K562 (cell line): Measurements from ENCODE around the gene PLD5. TPM values are rescaled to one million over a fixed set of nuclear protein-coding genes. Genes with fewer than 3 reads are reported as not detected.

Experiments
- ATAC-seq: fragments of 200-7000 bp; cut with Tn5 transposase; 3 replicates; pipeline ENCODE4 v1.9.1; 2020; ENCODE audit warnings: moderate library complexity
- BruUV-seq: library from RNA; stranded (reverse); fragments of 400-500 nt; replicated peaks from 2 replicates; lab custom pipeline; 2021; lab: Mats Ljungman, UMichigan
- CTCF ChIA-PET: fragments of 300-600 bp; formaldehyde crosslinking; extraction: SDS; loops from one replicate; lab custom pipeline; 2021; ENCODE audit warnings: low intra/inter-chr PET ratio; lab: Yijun Ruan, JAX
- POLR2A ChIA-PET: fragments of 300-600, 350-650 bp; sonication (Branson Sonifier 250); formaldehyde crosslinking; extraction: SDS; loops from one replicate; lab custom pipeline; 2021; ENCODE audit warnings: antibody characterized with exemption, inconsistent platforms; lab: Yijun Ruan, JAX
- DNase-seq, 4 experiments: peaks; one replicate each; pipeline versions ENCODE4 v3.0.0 to v3.0.0-alpha.2; 2011 to 2018; ENCODE audit warnings: low spot score in 3 of 4, mixed read lengths in 3 of 4; ENCODE audit errors: extremely low read depth in 1 of 4
- FAIRE-seq: peaks from 2 replicates; lab custom pipeline; 2011; peaks lifted over from hg19 to GRCh38; lab: Jason Lieb, UNC
- H2AFZ ChIP-seq: 2 replicates; pipeline ENCODE4 v1.6.0; 2011; ENCODE audit warnings: low read depth, low read length, control low read depth, inconsistent platforms
- H3K27ac ChIP-seq: fragments of 200-600 bp; 3 replicates; pipeline ENCODE4 v1.8.0; 2011; ENCODE audit warnings: low read depth, mild to moderate bottlenecking, control low read depth, inconsistent platforms, low read length, moderate library complexity, mixed read lengths; ENCODE audit errors: extremely low read depth
- H3K27me3 ChIP-seq, 2 experiments: fragments of 300-600 bp in 1 of 2; 2 replicates in 1 of 2; 3 replicates in 1 of 2; pipeline versions ENCODE4 v1.6.0 to v1.8.0; 2011; ENCODE audit warnings: inconsistent platforms in 2 of 2, low read length in 2 of 2, mild to moderate bottlenecking in 1 of 2, mixed read lengths in 1 of 2, moderate library complexity in 1 of 2; ENCODE audit not compliant: control insufficient read depth in 2 of 2, insufficient read depth in 2 of 2
- H3K36me3 ChIP-seq: fragments of 300-600 bp; 3 replicates; pipeline ENCODE4 v1.8.0; 2011; ENCODE audit warnings: mild to moderate bottlenecking, low read length, inconsistent platforms; ENCODE audit not compliant: control insufficient read depth, insufficient read depth
- H3K4me1 ChIP-seq, 2 experiments: fragments of 200-600 bp in 1 of 2; replicated peaks in 1 of 2; 2 replicates in 1 of 2; 3 replicates in 1 of 2; pipeline versions ENCODE4 v1.5.1 to v1.8.0; 2011; ENCODE audit warnings: inconsistent platforms in 2 of 2, low read length in 2 of 2, mild to moderate bottlenecking in 1 of 2, mixed read lengths in 1 of 2, moderate library complexity in 1 of 2; ENCODE audit not compliant: control insufficient read depth in 2 of 2, insufficient read depth in 2 of 2
- H3K4me2 ChIP-seq: 2 replicates; pipeline ENCODE4 v1.6.1; 2011; ENCODE audit warnings: low read length, control low read depth, inconsistent platforms, mixed read lengths; ENCODE audit not compliant: insufficient read depth
- H3K4me3 ChIP-seq: fragments of 200-600 bp; sonication (generic), shearing (Covaris generic); 2 replicates; pipeline ENCODE4 v1.5.1; 2016; ENCODE audit warnings: control low read depth, inconsistent platforms
- H3K79me2 ChIP-seq: fragments of 200-600 bp; 3 replicates; pipeline ENCODE4 v1.8.0; 2011; ENCODE audit warnings: low read length, inconsistent platforms; ENCODE audit not compliant: control insufficient read depth, insufficient read depth
- H3K9ac ChIP-seq, 2 experiments: 2 replicates each; pipeline versions ENCODE4 v1.6.0 to v1.6.1; 2011; ENCODE audit warnings: low read depth in 2 of 2, low read length in 2 of 2, control low read depth in 1 of 2, inconsistent platforms in 1 of 2, mild to moderate bottlenecking in 1 of 2, mixed read lengths in 1 of 2; ENCODE audit not compliant: insufficient read depth in 1 of 2
- H3K9me1 ChIP-seq: one replicate; pipeline ENCODE4 v1.6.0; 2011; ENCODE audit warnings: inconsistent platforms, mild to moderate bottlenecking, low read length, moderate library complexity; ENCODE audit not compliant: control insufficient read depth, insufficient read depth
- H3K9me3 ChIP-seq: replicated peaks from 2 replicates; pipeline ENCODE4 v1.5.1; 2011; ENCODE audit warnings: low read depth, low read length, inconsistent platforms; ENCODE audit not compliant: control insufficient read depth, insufficient read depth
- H4K20me1 ChIP-seq: replicated peaks from 2 replicates; pipeline ENCODE4 v1.6.1; 2011; ENCODE audit warnings: low read length, inconsistent platforms, mixed read lengths; ENCODE audit not compliant: control insufficient read depth, insufficient read depth
- ARID2 ChIP-seq: fragments of 450-650 bp; IDR thresholded peaks from 2 replicates; pipeline ENCODE4 v1.6.1; 2017; ENCODE audit warnings: antibody characterized with exemption, mild to moderate bottlenecking
- DNMT1 ChIP-seq: fragments of 450-650 bp; IDR thresholded peaks from 2 replicates; pipeline ENCODE4 v1.6.1; 2016; ENCODE audit warnings: antibody characterized with exemption, mild to moderate bottlenecking
- FOXK1 ChIP-seq: sonication (generic); formaldehyde crosslinking; IDR thresholded peaks from 2 replicates; pipeline ENCODE4 v1.8.0; 2022; ENCODE audit warnings: missing genetic modification reagents, mild to moderate bottlenecking, borderline replicate concordance
- HDAC2 ChIP-seq: fragments of 450-650 bp; IDR thresholded peaks from 2 replicates; pipeline ENCODE4 v1.6.1; 2016; ENCODE audit warnings: mild to moderate bottlenecking
- JUND ChIP-seq, 2 experiments: IDR thresholded peaks; 2 replicates in 1 of 2; 3 replicates in 1 of 2; pipeline ENCODE4 v1.6.1; 2011; ENCODE audit warnings: borderline replicate concordance in 2 of 2, low read depth in 2 of 2, low read length in 2 of 2, improper control_type of control experiment in 1 of 2, missing biosample characterization in 1 of 2, missing genetic modification characterization in 1 of 2, missing genetic modification reagents in 1 of 2
- MAFK ChIP-seq: IDR thresholded peaks from 2 replicates; pipeline ENCODE4 v1.6.1; 2011; ENCODE audit warnings: low read length, improper control_type of control experiment
- PHTF2 ChIP-seq: fragments of 250-450 bp; sonication (Bioruptor Pico); IDR thresholded peaks from 2 replicates; pipeline ENCODE4 v1.5.0; 2021; ENCODE audit warnings: mild to moderate bottlenecking
- SAFB ChIP-seq: fragments of 200-400 bp; formaldehyde crosslinking; IDR thresholded peaks from 2 replicates; pipeline ENCODE4 v1.6.1; 2017; ENCODE audit warnings: low read depth, low read length, borderline replicate concordance
- STAT5A ChIP-seq: IDR thresholded peaks from 2 replicates; pipeline ENCODE4 v1.6.1; 2012; ENCODE audit warnings: low read length, inconsistent platforms, borderline replicate concordance
- TAF1 ChIP-seq: IDR thresholded peaks from 2 replicates; pipeline ENCODE4 v1.6.1; 2011; ENCODE audit warnings: mild to moderate bottlenecking, low read length, moderate library complexity; ENCODE audit not compliant: insufficient read depth, control insufficient read depth, severe bottlenecking; ENCODE audit errors: extremely low read depth
- ZNF311 ChIP-seq: fragments of 250-450 bp; sonication (Bioruptor Pico); IDR thresholded peaks from 2 replicates; pipeline ENCODE4 v1.4.0; 2020; ENCODE audit warnings: mild to moderate bottlenecking, moderate library complexity
- ZNF398 ChIP-seq: fragments of 250-450 bp; sonication (Bioruptor Pico); IDR thresholded peaks from 2 replicates; pipeline ENCODE4 v1.8.0; 2021; ENCODE audit warnings: moderate library complexity, mild to moderate bottlenecking, inconsistent platforms
- ZNF780A ChIP-seq: fragments of 250-450 bp; sonication (Bioruptor Pico); IDR thresholded peaks from 2 replicates; pipeline ENCODE4 v1.5.0; 2021; ENCODE audit warnings: mild to moderate bottlenecking
- WGBS: fragments of 100-300 bp; shearing (Covaris generic); methylation state at CpG from one replicate; pipeline ENCODE4 v1.1.6; 2016; ENCODE audit warnings: low coverage, mixed read lengths; ENCODE audit not compliant: insufficient coverage; ENCODE audit errors: missing lambda C conversion rate; 5-methylcytosine and 5-hydroxymethylcytosine counted together
- in situ Hi-C: fragments of 300-500 bp; cut with MboI; formaldehyde crosslinking; loops from 4 replicates; pipeline ENCODE4 v1.15.0; 2018; ENCODE audit warnings: inconsistent platforms, mixed read lengths
- intact Hi-C: fragments of 100-400 bp; cut with micrococcal nuclease; formaldehyde crosslinking; loops from 2 replicates; pipeline ENCODE4 v1.14.2; 2022
- polyA plus RNA-seq, 8 experiments: library from polyadenylated mRNA; depleted of rRNA in 4 of 8; stranded (reverse) in 5 of 8; unstranded in 3 of 8; fragments of >200 nt; fragmentation: Nextera tagmentation in 2 of 8; fragmentation: Illumina TruSeq in 1 of 8; extraction: Ambion mirVana in 2 of 8; extraction: Trizol in 1 of 8; gene quantifications; 2 replicates each; pipeline versions ENCODE4 v1.2.1 to v1.2.3, GENCODE V29; 2011 to 2014; ENCODE audit warnings: inconsistent platforms in 1 of 8, missing spikeins in 1 of 8
- total RNA-seq, 7 experiments: library from RNA; depleted of rRNA in 6 of 7; stranded (reverse); fragments of >200 nt in 6 of 7; fragmentation: Illumina TruSeq in 2 of 7; extraction: Trizol in 2 of 7; gene quantifications; 2 replicates each; pipeline versions ENCODE4 v1.2.1 to v1.2.3, GENCODE V29; 2011 to 2021; ENCODE audit warnings: low replicate concordance in 1 of 7
- TF ChIP-seq, protein P1 (sequence below): IDR thresholded peaks from 2 replicates; pipeline ENCODE4 v1.6.1; 2012; ENCODE audit warnings: low read depth, low read length, improper control_type of control experiment, borderline replicate concordance

The PLD5 gene
- total and polyA plus RNA-seq, 9 of the 15 experiments (the other 6 are each of a cell fraction or from before 2014, with no cell fraction given), result not detected

- no peak for DNase-seq
- H3K4me3 ChIP-seq, result no peak overlapping the region
- H3K36me3 ChIP-seq, result no peaks in the 10 kb centered on the region
- no peaks in the 10 kb centered on the region for H3K79me2 ChIP-seq
- no peak overlapping the region for H2AFZ ChIP-seq
- WGBS, result 1% methylated on average over 8 of the region's 8 CpGs
- H3K27me3 ChIP-seq, result no peaks in the 10 kb centered on the region
- ChIA-PET CTCF (no interaction called here), POLR2A (interaction anchor here (0.7 kb wide), 1 partner anchor 42 kb away, joined by 3 read pairs; no protein-coding TSS in a partner anchor)
- FAIRE-seq, result no peak
- TF ChIP-seq ZNF780A (CRISPR knock-in tag) (no peak), ZNF398 (CRISPR knock-in tag) (no peak), SAFB (no peak), ARID2 (no peak), FOXK1 (no peak), PHTF2 (no peak), HDAC2 (no peak), DNMT1 (no peak), TAF1 (no peak), MAFK (no peak), JUND (IDR thresholded peaks at IDR 0.05; ENCODE audit: borderline replicate concordance, low read depth, low read length) (no peak), JUND (tag; IDR thresholded peaks at IDR 0.05; ENCODE audit: borderline replicate concordance, low read depth, low read length) (no peak), STAT5A (no peak), ZNF311 (CRISPR knock-in tag) (no peak)
- TF ChIP-seq, protein P1, sequence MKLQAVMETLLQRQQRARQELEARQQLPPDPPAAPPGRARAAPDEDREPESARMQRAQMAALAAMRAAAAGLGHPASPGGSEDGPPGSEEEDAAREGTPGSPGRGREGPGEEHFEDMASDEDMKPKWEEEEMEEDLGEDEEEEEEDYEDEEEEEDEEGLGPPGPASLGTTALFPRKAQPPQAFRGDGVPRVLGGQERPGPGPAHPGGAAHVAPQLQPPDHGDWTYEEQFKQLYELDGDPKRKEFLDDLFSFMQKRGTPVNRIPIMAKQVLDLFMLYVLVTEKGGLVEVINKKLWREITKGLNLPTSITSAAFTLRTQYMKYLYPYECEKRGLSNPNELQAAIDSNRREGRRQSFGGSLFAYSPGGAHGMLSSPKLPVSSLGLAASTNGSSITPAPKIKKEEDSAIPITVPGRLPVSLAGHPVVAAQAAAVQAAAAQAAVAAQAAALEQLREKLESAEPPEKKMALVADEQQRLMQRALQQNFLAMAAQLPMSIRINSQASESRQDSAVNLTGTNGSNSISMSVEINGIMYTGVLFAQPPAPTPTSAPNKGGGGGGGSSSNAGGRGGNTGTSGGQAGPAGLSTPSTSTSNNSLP, result no peak
- in situ Hi-C loops (no loop called here), intact Hi-C loops (no loop called here)
- H3K4me2 ChIP-seq, result no peak overlapping the region
- no peak overlapping the region for H3K9ac ChIP-seq
- H3K4me1 ChIP-seq, result no peaks in the 10 kb centered on the region
- H3K27ac ChIP-seq, result no peak overlapping the region
- BruUV-seq, result no TSS peak
- H3K9me1 ChIP-seq, result no peaks in the 10 kb centered on the region
- H4K20me1 ChIP-seq, result no peaks in the 10 kb centered on the region
- no peaks in the 10 kb centered on the region for H3K9me3 ChIP-seq
- ATAC-seq, result no peak
Observed at GRCh38 chr1:242178924-242179708, 345.4 kb downstream of the PLD5 start.
